GM21737 (cell line): ENCODE results near the gene CSHL1.

Experiments
- ATAC-seq: cut with Tn5 transposase; IDR thresholded peaks from one replicate; pipeline ENCODE4 v1.9.1; 2021; ENCODE audit warnings: mild to moderate bottlenecking, moderate library complexity; ENCODE audit not compliant: unreplicated experiment

The CSHL1 gene

GRCh38 chr17:63911041-63911635, at the start of gene CSHL1:
TSS of gene CSHL1 (minus strand) at chr17:63911258. CDS start at chr17:63911196, 62 bp downstream.
- ATAC-seq = no peak

DNA sequence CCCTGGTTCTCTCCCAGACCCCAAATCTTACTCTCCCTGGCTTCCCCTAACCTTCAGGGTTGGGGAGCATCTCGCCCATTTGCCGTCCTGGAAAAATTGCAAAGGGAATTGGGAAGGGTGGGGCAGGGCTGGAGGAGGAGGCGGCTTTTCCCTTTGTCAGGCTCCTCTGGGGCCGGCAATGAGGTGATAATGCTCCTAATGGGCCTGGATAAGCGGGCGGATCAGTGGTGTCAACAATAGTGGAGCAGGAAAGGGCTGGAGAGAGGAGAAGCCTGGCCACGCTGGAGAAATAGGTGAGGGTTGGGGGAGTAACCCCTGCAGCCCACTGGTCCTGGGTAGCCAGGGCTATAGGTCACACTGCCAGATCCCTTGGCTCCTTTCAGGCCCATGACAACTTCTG, 49.4 kb upstream of the CSHL1 start:
- ATAC-seq = no peak

GRCh38 chr17:63960006-63960405, 48.9 kb upstream of the CSHL1 start:
- no peak for ATAC-seq

- ATAC-seq = no peak
Observed at GRCh38 chr17:63956296-63956920, 45.4 kb upstream of the CSHL1 start.

GRCh38 chr17:63955791-63956190, 44.7 kb upstream of the CSHL1 start:
- no peak for ATAC-seq

DNA sequence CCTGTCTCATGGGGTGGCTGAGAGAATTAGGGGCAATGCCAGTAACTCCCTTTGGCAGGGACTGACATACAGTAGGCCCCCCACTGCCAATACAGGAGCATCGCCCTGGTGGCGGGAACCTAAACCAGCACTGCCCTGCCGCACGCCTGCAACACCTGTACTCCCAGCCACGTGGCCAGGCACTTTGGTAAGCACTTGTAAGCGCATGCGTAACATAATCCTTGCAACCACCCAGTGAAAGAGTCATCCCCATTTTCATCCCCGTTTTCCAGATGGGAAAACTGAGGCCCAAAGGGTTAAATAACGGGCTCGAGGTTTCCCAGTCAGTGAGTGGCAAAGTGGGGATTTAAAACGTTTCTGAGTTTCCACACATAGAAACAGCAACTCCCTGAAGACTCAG, 44.2 kb upstream of the CSHL1 start:
- ATAC-seq = no peak

DNA sequence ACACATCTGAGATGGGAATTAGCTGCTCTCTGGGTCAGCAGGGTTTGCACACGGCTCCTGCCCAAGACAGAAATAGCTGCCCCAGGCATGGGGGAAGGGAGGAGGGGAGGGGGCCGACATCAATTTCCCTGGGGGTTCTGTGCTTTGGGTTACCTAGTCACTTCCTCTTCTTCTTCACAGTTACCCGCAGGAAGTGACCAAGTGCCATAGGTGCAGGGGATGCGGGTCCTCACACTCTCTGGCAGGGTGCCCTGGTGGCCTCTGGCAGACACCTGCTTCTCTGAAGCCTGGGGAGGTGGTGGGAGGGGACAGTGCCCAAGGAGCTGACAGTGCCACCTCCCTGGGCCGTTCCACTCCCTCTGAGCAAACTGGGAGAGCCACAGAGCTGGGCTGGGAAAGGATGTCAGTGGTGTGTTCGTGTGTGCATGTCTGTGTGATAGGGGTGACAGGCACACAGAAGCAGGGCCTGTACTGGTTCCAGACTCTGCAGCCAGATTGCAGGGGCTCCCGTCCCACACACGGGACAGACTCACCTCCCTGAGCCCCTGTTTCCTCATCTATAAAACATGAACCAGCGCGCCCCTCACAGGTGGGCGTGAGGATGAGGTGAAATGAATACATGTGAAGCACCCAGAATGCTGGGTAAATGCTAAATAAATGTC, 43.5 kb upstream of the CSHL1 start:
- ATAC-seq = no peak

DNA sequence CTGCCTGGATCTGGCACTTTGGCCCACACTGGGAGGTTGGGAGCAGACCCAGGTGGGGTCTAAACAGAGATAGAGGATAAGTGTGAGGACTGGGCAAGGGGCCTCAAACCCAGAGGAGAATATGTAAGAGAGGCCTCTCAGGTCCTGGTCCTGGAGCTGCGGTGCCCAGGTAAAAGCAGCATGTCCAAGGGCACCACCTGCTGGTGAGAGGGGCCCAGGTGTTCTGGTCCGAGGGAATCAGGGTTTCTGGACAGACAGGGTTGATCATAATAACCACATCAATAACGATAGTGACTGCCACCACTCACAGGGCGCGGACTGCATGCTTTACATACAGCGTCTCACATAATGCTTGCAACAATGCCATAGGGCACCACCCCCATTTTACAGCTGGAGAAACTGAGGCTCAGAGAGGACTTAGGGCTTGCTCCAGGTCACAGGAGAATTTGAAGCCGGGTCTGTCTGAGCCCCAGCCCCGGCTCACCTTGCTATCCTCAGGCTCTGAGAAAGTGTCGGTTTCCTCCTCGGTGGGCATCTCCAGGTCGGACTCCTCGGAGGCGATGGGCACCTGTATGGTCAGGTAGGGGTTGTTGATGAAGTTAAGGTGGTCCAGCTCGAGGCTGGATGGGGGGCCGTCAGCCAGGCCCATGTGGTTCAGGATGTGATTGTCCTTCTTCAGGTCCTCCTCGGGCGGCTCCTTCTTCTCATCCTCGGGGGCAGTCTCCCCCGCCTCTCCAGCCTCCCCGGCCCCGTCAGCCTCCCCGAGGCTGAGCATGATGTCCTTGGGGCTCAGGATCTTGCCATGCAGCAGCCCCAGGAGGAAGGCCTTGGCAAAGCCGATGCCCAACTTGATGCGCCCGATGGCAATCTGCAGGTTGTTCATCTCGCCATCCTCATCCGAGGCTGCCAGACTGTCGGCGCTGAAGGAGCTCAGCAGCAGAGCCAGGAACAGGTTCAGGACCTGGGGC, 40.2 kb upstream of the CSHL1 start:
- no peak for ATAC-seq

GRCh38 chr17:63949576-63950250, 38.7 kb upstream of the CSHL1 start:
- ATAC-seq = no peak

- no peak for ATAC-seq
Observed at GRCh38 chr17:63948521-63948920, 37.5 kb upstream of the CSHL1 start.

GRCh38 chr17:63947711-63948330, 36.8 kb upstream of the CSHL1 start:
- ATAC-seq = no peak

DNA sequence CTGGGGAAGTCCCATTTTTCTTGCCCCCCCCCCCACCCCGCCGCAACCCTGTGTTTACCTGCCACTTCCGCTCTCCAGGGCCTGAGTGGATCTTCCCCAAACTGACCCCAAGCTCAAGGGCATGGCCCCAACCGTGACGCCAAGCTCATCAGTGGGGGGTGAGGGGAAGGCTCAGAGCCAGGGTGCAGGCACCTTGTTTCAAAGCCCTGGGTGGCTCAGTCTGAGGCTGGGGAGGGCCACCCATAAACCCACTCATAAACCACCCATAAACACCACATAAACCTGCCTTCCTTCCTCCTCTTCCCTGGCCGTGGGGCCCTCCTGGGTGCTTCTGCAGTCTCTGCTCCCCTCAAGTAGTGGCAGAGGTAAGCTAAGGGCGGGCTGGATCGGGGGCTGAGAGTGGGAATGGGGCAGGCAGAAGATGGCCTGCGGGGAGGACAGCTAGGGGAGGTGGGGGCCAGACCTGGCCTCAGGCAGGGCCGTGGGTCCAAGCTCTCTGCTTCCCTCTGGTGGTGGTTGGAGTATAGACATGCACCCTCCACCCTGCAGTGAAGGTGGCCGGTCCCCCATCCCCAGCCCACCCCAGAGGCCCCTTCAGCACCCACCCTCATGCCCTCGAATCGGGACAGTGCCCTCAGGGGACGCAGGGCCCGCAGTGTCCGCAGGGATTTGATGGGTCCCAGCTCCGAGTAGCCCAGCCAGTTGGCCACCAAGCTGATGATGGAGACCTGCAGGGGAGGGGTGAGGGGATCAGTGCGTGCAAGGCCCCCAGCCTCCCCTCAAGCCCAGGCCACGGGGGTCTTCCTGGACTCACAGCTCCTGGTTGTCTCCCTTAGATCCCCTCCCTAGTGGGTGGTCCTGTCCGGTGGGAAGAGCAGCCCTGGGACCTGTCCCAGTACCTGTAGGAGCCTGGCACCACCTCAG, 35.6 kb upstream of the CSHL1 start:
- peak; percentile 57 for ATAC-seq

DNA sequence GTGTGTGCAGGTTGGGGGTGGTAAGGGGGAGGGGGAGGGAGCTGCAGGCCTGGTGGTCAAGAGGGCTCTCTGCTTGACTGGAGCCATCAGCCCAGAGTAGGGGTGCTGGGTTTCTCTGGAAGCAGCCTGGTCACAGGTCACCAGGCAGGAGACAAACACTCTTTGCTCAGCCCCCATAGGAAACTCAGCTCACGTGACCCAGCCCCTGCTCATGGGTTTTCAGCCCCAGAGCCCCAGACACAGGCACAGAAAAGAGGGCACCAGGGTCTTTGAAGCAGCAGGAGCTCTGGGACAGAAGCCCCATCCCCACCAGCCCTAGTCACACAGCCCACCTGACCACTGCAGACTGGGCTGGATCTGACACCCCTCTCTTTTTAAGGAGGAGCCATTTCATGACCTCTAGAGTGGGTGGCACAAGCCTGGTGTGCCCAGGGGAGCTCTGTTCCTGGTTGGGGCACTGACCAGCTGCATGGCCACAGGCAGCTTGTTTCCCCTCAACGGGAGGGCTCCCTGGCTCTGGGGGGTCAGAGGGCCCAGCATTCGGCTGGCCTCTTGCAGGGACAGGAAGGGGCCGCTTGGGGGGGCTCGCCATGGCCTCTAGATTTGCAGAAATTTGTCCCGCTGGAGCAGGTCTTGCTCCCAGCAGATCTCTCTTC, 34.9 kb upstream of the CSHL1 start:
- peak; percentile 29 for ATAC-seq

GRCh38 chr17:63944736-63945499, 33.9 kb upstream of the CSHL1 start:
- no peak for ATAC-seq

- ATAC-seq = no peak
Observed at GRCh38 chr17:63943745-63944144, 32.7 kb upstream of the CSHL1 start.

DNA sequence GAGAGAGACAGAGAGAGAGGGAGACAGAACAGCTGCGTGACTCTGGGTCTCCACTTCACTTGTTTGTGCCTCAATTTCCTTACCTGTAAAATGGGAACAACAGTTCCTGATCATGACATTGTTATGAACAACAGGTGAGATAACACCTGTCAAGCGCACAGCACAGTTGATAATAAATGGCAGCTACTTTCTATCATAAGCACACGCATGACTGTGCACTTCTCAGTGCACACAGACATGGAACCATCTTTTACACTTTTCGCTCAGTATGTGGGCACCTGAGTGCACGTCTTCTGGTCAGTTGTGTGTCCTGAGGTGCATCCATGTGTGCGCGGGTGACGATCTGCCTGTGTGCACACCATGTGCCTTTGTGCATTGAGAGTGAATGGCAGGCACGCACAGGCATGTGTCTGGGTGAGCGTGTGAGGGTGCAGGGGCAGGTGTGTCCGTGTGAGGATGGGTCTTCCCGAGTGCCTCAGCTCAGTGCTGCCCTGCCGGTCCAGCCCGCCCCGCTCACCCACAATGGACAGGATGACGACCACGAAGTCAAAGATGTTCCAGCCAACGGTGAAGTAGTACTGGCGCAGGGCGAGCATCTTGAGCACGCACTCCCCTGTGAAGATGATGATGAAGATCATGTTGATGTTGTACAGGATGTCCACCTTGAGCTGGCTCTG, 31.4 kb upstream of the CSHL1 start:
- ATAC-seq = no peak

DNA sequence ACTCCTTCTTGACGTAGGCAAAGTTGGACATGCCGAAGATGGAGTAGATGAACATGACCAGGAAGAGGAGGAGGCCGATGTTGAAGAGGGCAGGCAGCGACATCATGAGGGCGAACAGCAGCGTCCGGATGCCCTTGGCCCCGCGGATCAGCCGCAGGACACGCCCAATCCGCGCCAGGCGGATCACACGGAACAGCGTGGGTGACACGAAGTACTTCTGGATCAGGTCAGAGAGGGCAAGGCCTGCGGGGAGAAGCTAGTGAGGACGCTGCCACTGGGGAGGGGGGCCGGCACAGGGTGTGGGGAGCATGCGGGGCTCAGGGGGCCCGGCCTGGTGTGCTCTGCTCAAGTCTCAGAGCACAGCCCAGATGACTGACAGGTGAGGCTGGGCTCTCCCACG, 30.7 kb upstream of the CSHL1 start:
- no peak for ATAC-seq
